ES-I3 (cell line): ENCODE results near the gene VAPA.

ENCODE experiments used
- H3K36me3 ChIP-seq: 2 replicates; pipeline ENCODE4 v1.6.1; 2013; ENCODE audit warnings: mild to moderate bottlenecking, low read length, control low read depth, moderate library complexity; ENCODE audit not compliant: insufficient read depth
- H3K4me1 ChIP-seq: 2 replicates; pipeline ENCODE4 v1.6.1; 2013; ENCODE audit warnings: mild to moderate bottlenecking, control low read depth, low read length; ENCODE audit not compliant: insufficient read depth
- H3K9ac ChIP-seq: 2 replicates; pipeline ENCODE4 v1.6.1; 2013; ENCODE audit warnings: low read depth, mild to moderate bottlenecking, low read length, moderate library complexity
- H3K9me3 ChIP-seq: 2 replicates; pipeline ENCODE4 v1.6.1; 2013; ENCODE audit warnings: mild to moderate bottlenecking, low read length, moderate library complexity; ENCODE audit not compliant: control insufficient read depth, insufficient read depth

VAPA gene

GRCh38 chr18:9913526-9914333 lies at the start of gene VAPA:
VAPA (plus strand) TSS chr18:9914016; CDS start chr18:9914257, 241 bp downstream.
- Histone ChIP-seq H3K9ac (peak within 1 kb of the TSS; percentile 74), H3K36me3 (no peaks in the 10 kb centered on the region), H3K4me1 (peaks cover 15% of the 10 kb centered on the region; the same call in 1 of the 2 replicates), H3K9me3 (no peaks in the 10 kb centered on the region)

- Histone ChIP-seq H3K9me3 (peaks cover 9% of the 10 kb centered on the region), H3K9ac (no peak overlapping the region), H3K36me3 (no peaks in the 10 kb centered on the region), H3K4me1 (peaks cover 24% of the 10 kb centered on the region; the same call in 1 of the 2 replicates)
Observed at GRCh38 chr18:9865764-9866490, 47.9 kb upstream of the VAPA start.

- peaks cover 9% of the 10 kb centered on the region for H3K9me3 ChIP-seq
- H3K9ac ChIP-seq = no peak overlapping the region
- H3K36me3 ChIP-seq = no peaks in the 10 kb centered on the region
- H3K4me1 ChIP-seq = peaks cover 29% of the 10 kb centered on the region; the same call in 1 of the 2 replicates
Observed at GRCh38 chr18:9866627-9867026, 47.2 kb upstream of the VAPA start.

- H3K4me1 ChIP-seq = peaks cover 29% of the 10 kb centered on the region; the same call in 1 of the 2 replicates
Observed at GRCh38 chr18:9867071-9867594, 46.7 kb upstream of the VAPA start.

GRCh38 chr18:9868857-9869714 lies 44.7 kb upstream of the VAPA start:
- H3K9ac ChIP-seq = no peak overlapping the region
- H3K36me3 ChIP-seq = no peaks in the 10 kb centered on the region
- H3K9me3 ChIP-seq = peaks cover 9% of the 10 kb centered on the region
- H3K4me1 ChIP-seq = peaks cover 29% of the 10 kb centered on the region; the same call in 1 of the 2 replicates

More at GRCh38 chr18:9867071-9867594, 46.7 kb upstream of the VAPA start:
- Histone ChIP-seq H3K9me3 (peaks cover 9% of the 10 kb centered on the region), H3K36me3 (no peaks in the 10 kb centered on the region), H3K9ac (no peak overlapping the region)

GRCh38 chr18:9869715-9870430 lies 43.9 kb upstream of the VAPA start:
- H3K4me1 ChIP-seq = peaks cover 29% of the 10 kb centered on the region; the same call in 1 of the 2 replicates
- H3K36me3 ChIP-seq = no peaks in the 10 kb centered on the region
- no peak overlapping the region; the same call in 1 of the 2 replicates for H3K9ac ChIP-seq
- H3K9me3 ChIP-seq = peaks cover 6% of the 10 kb centered on the region

GRCh38 chr18:9870431-9871008 lies 43.3 kb upstream of the VAPA start:
- Histone ChIP-seq H3K4me1 (peaks cover 29% of the 10 kb centered on the region; the same call in 1 of the 2 replicates), H3K9me3 (peaks cover 2% of the 10 kb centered on the region; the same call in 1 of the 2 replicates), H3K9ac (no peak overlapping the region; the same call in 1 of the 2 replicates), H3K36me3 (no peaks in the 10 kb centered on the region)

GRCh38 chr18:9871244-9871746 lies 42.5 kb upstream of the VAPA start:
- Histone ChIP-seq H3K36me3 (no peaks in the 10 kb centered on the region), H3K9ac (no peak overlapping the region), H3K9me3 (0 out of 2 replicates have a peak, but pooled peaks cover 2% of the 10 kb centered on the region), H3K4me1 (peaks cover 29% of the 10 kb centered on the region; the same call in 1 of the 2 replicates)

- Histone ChIP-seq H3K9ac (no peak overlapping the region), H3K4me1 (peaks cover 34% of the 10 kb centered on the region), H3K9me3 (no peaks in the 10 kb centered on the region), H3K36me3 (no peaks in the 10 kb centered on the region)
Observed at GRCh38 chr18:9872823-9873222, 41.0 kb upstream of the VAPA start.

GRCh38 chr18:9874728-9875127 lies 39.1 kb upstream of the VAPA start:
- Histone ChIP-seq H3K9ac (no peak overlapping the region), H3K9me3 (no peaks in the 10 kb centered on the region), H3K4me1 (peaks cover 23% of the 10 kb centered on the region), H3K36me3 (no peaks in the 10 kb centered on the region)

GRCh38 chr18:9876212-9876866 lies 37.5 kb upstream of the VAPA start:
- no peaks in the 10 kb centered on the region for H3K9me3 ChIP-seq
- no peak overlapping the region for H3K9ac ChIP-seq
- no peaks in the 10 kb centered on the region for H3K36me3 ChIP-seq
- H3K4me1 ChIP-seq = peaks cover 7% of the 10 kb centered on the region

GRCh38 chr18:9876867-9877654 lies 36.8 kb upstream of the VAPA start:
- peak overlapping the region; percentile 26; the same call in 1 of the 2 replicates for H3K9ac ChIP-seq
- H3K36me3 ChIP-seq = no peaks in the 10 kb centered on the region

More at GRCh38 chr18:9876867-9877654, 36.8 kb upstream of the VAPA start:
- H3K9me3 ChIP-seq = no peaks in the 10 kb centered on the region
- peaks cover 6% of the 10 kb centered on the region for H3K4me1 ChIP-seq
